ENCODE results near the gene ANKRD30BL. TPM values are rescaled to one million over a fixed set of nuclear protein-coding genes. Genes with fewer than 3 reads are reported as not detected.

The ANKRD30BL gene
- total and polyA plus RNA-seq, 2 donors (not counting 3 experiments of a cell fraction or from before 2014, with no cell fraction given) = not detected

Small RNAs within 50 kb of the gene (small RNA-seq; reads per million reads assigned to genes)
- gene RNU6-1132P (ENCODE audit: insufficient read depth, insufficient read length, low read depth, low replicate concordance) = not detected
